NB4 (cell line): ENCODE data around the gene NCSTN.

Source experiments
- DNase-seq: peaks from one replicate; pipeline ENCODE4 v3.0.0; 2010; ENCODE audit warnings: low read depth
- H3K4me3 ChIP-seq: one replicate; pipeline ENCODE4 v1.5.1; 2011; ENCODE audit warnings: mild to moderate bottlenecking, low read depth, low read length, moderate library complexity
- MYC ChIP-seq: IDR thresholded peaks from 2 replicates; pipeline ENCODE4 v1.6.1; 2011; ENCODE audit warnings: low read depth, low read length
- POLR2A ChIP-seq: IDR thresholded peaks from 2 replicates; pipeline ENCODE4 v1.6.1; 2011; ENCODE audit warnings: mild to moderate bottlenecking; ENCODE audit not compliant: insufficient read length; ENCODE audit errors: extremely low read depth
- TF ChIP-seq, protein P1 (sequence below): IDR thresholded peaks from 2 replicates; pipeline ENCODE4 v1.6.1; 2011; ENCODE audit warnings: low read depth, low read length
- TF ChIP-seq, protein P2 (sequence below): IDR thresholded peaks from one replicate; pipeline ENCODE4 v1.5.1; 2012; ENCODE audit warnings: low read depth, low read length

The NCSTN gene

DNA sequence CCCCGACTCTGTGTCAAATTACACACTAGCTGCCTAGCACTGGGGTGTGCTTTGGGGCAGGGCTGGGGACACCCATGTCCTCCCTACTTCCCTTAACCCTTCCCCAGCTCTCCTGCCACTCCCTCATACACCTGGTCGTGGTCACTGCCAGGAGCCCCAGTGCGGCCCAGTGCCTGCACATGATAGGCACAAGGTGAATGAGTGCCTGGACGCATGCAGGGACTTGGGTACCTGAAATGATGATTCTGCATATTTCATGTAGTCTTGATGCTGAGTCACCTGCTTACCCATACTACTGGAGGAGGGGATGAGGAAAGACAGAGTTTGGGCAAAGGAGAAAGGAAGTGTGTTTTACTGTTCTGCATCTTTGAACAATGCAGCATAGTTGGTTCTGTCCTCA is 55.6 kb downstream of the NCSTN start:
- no peak for DNase-seq
- H3K4me3 ChIP-seq: no peak overlapping the region
- TF ChIP-seq POLR2A: no peak
- no peak for TF ChIP-seq MYC
- TF ChIP-seq, protein P1, sequence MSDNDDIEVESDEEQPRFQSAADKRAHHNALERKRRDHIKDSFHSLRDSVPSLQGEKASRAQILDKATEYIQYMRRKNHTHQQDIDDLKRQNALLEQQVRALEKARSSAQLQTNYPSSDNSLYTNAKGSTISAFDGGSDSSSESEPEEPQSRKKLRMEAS: no peak
- TF ChIP-seq, protein P2, sequence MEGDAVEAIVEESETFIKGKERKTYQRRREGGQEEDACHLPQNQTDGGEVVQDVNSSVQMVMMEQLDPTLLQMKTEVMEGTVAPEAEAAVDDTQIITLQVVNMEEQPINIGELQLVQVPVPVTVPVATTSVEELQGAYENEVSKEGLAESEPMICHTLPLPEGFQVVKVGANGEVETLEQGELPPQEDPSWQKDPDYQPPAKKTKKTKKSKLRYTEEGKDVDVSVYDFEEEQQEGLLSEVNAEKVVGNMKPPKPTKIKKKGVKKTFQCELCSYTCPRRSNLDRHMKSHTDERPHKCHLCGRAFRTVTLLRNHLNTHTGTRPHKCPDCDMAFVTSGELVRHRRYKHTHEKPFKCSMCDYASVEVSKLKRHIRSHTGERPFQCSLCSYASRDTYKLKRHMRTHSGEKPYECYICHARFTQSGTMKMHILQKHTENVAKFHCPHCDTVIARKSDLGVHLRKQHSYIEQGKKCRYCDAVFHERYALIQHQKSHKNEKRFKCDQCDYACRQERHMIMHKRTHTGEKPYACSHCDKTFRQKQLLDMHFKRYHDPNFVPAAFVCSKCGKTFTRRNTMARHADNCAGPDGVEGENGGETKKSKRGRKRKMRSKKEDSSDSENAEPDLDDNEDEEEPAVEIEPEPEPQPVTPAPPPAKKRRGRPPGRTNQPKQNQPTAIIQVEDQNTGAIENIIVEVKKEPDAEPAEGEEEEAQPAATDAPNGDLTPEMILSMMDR: no peak

DNA sequence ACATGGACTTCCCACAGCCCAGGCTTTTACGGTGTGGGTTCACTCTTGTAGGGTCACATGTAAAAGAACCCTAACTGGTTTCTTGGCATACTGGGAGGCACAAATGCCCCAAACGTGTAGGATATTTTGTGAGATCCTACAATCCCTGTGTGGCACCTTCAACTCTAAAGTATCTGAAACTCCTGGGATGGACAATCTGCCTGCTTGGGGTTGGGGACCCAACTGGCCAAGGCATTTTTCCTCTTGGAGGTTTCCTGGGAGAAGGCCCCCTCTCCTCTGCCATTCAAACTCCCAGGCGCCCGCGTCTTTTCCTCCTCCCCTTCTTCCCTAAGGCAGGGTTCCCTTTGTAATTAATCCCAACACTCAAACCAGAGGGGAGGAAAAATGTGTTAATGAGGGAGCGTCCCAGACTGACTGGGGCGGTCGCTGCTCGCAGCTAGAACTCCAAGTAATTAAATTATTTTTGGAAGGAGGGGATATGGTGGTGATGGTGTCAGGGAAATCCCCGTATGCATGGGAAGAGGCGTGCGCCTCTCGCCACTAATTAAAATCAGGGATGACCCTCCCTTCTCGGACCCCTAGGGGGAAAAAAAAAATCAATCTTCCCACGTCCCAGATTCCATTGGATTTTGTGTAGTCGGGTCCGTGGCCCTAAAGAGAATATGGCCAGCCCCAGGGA is 56.5 kb downstream of the NCSTN start:
- DNase-seq: no peak
- H3K4me3 ChIP-seq: no peak overlapping the region
- TF ChIP-seq MYC: no peak

DNA sequence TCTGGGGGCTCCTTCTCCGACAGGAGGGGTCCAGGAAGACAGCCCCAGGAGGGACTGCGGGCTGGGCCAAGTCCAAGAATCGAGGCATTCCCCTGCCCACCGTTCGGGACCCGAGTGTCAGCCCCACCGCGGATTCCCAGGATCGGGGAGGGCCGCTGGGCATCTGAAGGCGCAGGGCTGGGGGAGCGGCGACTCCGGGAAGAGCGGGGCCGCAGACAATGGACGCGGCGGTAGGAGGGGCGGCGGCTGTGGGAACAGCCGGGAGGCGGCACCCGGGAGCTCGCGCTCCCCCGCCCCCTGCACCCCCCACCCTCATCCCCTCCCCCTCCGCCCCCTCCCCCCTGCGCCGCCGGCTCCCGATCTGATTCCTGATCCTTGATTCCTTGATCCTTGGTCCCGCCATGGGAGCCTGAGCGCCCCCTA is 57.1 kb downstream of the NCSTN start, which contains the start of gene VANGL2:
VANGL2 (plus strand) TSS at position 342 of the 423 bp plus-strand sequence. CDS start 15,274 bp downstream, outside the sequence.
- H3K4me3 ChIP-seq: no peak within 1 kb of the TSS
- DNase-seq: peak; percentile 48

DNA sequence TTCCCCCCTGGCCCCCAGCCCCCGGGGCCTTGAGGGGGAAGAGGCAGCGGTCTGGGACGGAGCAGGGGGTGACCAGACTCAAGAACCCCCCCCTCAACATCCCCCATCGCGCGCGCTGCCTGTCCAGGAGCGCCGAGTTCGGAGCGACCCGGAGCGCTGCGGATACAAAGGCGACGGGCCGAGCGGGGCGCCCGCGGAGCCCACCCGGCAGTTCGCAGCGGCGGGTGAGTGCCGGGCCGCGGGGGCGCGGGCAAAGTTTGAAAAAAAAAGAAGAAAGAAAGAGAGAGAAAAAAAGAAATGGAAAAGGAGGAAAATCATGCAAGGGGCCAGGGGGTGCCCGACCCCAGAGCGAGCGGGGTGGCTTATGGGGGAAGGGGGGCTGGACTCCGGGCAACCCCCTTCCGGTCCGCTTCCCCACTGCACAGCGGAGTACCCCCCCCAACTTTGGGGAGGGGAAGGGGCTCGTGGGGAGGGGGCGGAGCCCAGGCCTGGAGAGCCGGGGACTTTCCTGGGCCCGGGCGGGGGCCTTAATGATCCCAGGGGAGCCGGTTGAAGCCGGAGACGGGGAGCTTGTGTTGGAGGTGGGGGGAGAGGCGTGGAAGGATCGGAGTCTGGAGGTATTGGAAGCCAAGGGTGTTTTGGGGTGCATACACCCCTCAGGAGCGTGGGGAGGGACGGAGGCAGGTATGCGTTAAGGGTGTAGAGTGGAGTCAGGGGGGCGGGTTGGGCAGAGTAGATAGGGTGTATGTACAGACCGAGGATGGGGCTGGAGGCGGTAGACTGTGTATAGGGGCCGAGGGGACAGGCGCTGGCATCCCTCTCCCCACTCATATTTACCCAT is 57.7 kb downstream of the NCSTN start:
- DNase-seq: no peak
- TF ChIP-seq, protein P2: no peak
- TF ChIP-seq POLR2A: no peak
- TF ChIP-seq, protein P1: no peak
- H3K4me3 ChIP-seq: no peak overlapping the region

More for the DNA sequence above, 57.1 kb downstream of the NCSTN start, which contains the start of gene VANGL2:
- TF ChIP-seq, protein P1: no peak
- TF ChIP-seq, protein P2: no peak
- TF ChIP-seq POLR2A (no peak), MYC (no peak)

DNA sequence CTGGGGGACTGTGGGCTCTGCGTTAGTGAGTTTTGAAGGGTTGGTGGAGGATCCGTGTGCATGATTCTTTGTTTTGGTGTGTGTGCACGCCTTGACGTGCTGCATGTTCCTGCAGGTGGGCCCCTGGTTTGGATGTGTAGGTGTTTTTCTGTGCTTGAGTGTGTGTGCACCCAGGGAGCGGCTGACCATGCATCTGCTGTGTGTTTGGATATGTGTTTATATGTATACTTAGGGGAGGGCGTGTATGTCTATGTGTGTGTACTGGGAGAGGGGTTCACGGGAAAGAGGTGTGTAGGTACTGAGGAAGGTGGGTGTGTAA is 58.3 kb downstream of the NCSTN start:
- TF ChIP-seq POLR2A (no peak), MYC (no peak)
- TF ChIP-seq, protein P1: no peak
- TF ChIP-seq, protein P2: no peak
- DNase-seq: no peak
- H3K4me3 ChIP-seq: no peak overlapping the region

DNA sequence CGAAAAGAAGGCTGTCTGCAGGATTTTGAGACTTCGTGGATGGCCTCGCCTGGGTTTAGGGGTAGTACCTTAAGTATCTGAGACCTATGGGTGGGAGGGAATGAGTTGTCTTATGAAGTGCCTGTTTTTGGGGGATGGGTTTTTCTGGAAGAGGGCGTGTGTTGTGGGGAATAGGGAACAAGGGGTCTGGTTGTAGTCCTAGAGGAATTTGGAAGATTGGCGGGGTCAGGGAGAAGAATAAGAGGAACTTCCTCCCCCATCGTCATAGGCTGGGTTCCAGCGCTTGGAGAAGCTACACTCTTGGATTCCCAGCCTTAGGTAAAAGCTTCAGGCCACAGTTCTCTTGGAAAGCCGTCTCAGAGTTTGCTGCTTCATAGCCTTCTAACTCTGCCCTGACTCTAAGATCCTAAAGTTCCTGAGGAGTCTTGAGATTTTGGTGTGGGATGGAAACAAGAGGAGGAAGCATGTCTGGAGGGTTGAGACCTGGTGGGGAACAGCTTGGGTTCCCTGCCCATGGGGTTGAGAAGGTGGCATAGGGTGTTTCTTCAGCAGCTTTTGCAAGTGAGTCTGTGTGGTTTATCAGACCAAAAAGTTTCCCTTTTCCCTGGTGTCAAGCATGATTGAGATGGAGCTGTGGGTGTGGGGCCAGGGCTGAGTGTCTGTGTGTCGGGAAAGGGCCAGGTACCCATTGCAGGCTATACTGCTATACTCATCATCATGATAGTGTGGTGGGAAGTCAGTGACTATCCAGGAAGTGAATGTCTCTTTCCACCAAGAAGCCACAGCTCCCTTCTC is 59.0 kb downstream of the NCSTN start:
- TF ChIP-seq POLR2A (no peak), MYC (no peak)
- TF ChIP-seq, protein P2: no peak
- TF ChIP-seq, protein P1: no peak
- no peak overlapping the region for H3K4me3 ChIP-seq
- DNase-seq: no peak
